Mucosa of stomach (tissue), 1 donor: ENCODE data around the gene RITA1.

Experiments used
- H3K27me3 ChIP-seq: one replicate; pipeline ENCODE4 v1.7.0; 2013; ENCODE audit warnings: mild to moderate bottlenecking, low read length; ENCODE audit not compliant: control insufficient read depth, insufficient read depth
- H3K36me3 ChIP-seq: one replicate; pipeline ENCODE4 v1.7.0; 2013; ENCODE audit warnings: low read length; ENCODE audit not compliant: control insufficient read depth, insufficient read depth
- H3K4me1 ChIP-seq: one replicate; pipeline ENCODE4 v1.7.0; 2013; ENCODE audit warnings: mild to moderate bottlenecking, low read length; ENCODE audit not compliant: control insufficient read depth, insufficient read depth
- H3K4me3 ChIP-seq: one replicate; pipeline ENCODE4 v1.7.0; 2013; ENCODE audit warnings: low read length
- H3K9ac ChIP-seq: one replicate; pipeline ENCODE4 v1.7.0; 2013; ENCODE audit warnings: mild to moderate bottlenecking, low read length, moderate library complexity
- H3K9me3 ChIP-seq: one replicate; pipeline ENCODE4 v1.7.0; 2013; ENCODE audit warnings: mild to moderate bottlenecking, low read length, moderate library complexity; ENCODE audit not compliant: control insufficient read depth
- donor health status: Pancreatic carcinoma.

The RITA1 gene

GRCh38 chr12:113158439-113159203 is 26.9 kb upstream of the RITA1 start:
- H3K27me3 ChIP-seq: peaks cover 17% of the 10 kb centered on the region
- H3K4me3 ChIP-seq: no peak overlapping the region
- peaks cover 30% of the 10 kb centered on the region for H3K4me1 ChIP-seq
- no peaks in the 10 kb centered on the region for H3K9me3 ChIP-seq
- H3K9ac ChIP-seq: no peak overlapping the region
- H3K36me3 ChIP-seq: peaks cover 15% of the 10 kb centered on the region

GRCh38 chr12:113159937-113160336 is 25.6 kb upstream of the RITA1 start:
- Histone ChIP-seq H3K4me3 (no peak overlapping the region), H3K4me1 (peaks cover 18% of the 10 kb centered on the region), H3K27me3 (peaks cover 6% of the 10 kb centered on the region), H3K9me3 (no peaks in the 10 kb centered on the region), H3K36me3 (peaks cover 15% of the 10 kb centered on the region), H3K9ac (no peak overlapping the region)

GRCh38 chr12:113161415-113162016 is 24.0 kb upstream of the RITA1 start:
- Histone ChIP-seq H3K9ac (no peak overlapping the region), H3K4me1 (peaks cover 12% of the 10 kb centered on the region), H3K27me3 (no peaks in the 10 kb centered on the region), H3K9me3 (no peaks in the 10 kb centered on the region), H3K4me3 (no peak overlapping the region), H3K36me3 (peaks cover 15% of the 10 kb centered on the region)

DNA sequence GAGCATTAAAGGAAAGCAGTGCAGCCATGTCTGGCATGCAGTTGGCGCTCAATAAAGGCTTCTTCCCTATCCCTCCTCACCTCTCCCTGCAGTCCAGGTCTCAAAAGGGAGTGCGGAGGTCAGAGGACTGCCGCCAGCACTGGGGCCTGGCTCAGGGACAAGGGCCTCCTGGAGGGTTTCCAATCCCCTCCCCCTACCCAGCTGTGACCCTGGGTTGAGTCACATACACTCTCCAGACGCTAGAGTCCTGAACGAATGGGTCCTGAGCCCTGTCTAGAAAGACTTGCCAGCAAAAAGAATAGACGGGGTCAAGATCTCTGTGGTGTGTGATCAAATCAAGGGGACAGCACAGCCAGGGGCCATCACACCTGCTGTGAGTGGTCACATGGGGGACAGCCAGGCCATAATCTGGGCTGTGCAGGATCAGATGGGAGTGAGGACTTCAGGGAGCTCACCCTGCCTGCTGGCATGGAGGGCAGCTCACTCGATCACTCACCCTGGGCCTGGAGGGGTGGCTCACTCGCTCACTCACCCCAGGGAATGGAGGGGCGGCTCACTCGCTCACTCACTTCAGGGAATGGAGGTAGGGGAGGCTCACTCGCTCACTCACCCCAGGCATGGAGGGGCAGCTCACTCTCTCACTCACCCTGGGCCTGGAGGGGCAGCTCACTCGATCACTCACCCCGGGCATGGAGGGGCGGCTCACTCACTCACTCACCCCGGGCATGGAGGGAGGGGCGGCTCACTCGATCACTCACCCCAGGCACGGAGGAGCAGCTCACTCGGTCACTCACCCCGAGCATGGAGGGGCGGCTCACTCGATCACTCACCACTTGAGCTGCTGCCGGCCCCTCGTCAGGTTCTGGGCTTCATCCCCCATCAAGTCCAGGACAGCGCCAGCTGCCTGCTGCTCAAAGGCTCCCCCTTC is 23.2 kb upstream of the RITA1 start:
- Histone ChIP-seq H3K27me3 (no peaks in the 10 kb centered on the region), H3K9ac (no peak overlapping the region), H3K36me3 (peaks cover 15% of the 10 kb centered on the region), H3K4me3 (no peak overlapping the region), H3K9me3 (no peaks in the 10 kb centered on the region), H3K4me1 (peaks cover 12% of the 10 kb centered on the region)

- Histone ChIP-seq H3K9me3 (no peaks in the 10 kb centered on the region), H3K9ac (no peak overlapping the region), H3K27me3 (no peaks in the 10 kb centered on the region), H3K36me3 (peaks cover 15% of the 10 kb centered on the region), H3K4me3 (no peak overlapping the region), H3K4me1 (peaks cover 12% of the 10 kb centered on the region)
Measured at GRCh38 chr12:113163030-113163360, 22.5 kb upstream of the RITA1 start.

GRCh38 chr12:113164014-113164413 is 21.5 kb upstream of the RITA1 start:
- Histone ChIP-seq H3K4me3 (no peak overlapping the region), H3K9ac (no peak overlapping the region), H3K9me3 (no peaks in the 10 kb centered on the region), H3K4me1 (peaks cover 12% of the 10 kb centered on the region), H3K27me3 (no peaks in the 10 kb centered on the region), H3K36me3 (peaks cover 13% of the 10 kb centered on the region)

- no peaks in the 10 kb centered on the region for H3K4me1 ChIP-seq
- H3K9ac ChIP-seq: no peak overlapping the region
- H3K4me3 ChIP-seq: no peak overlapping the region
- H3K36me3 ChIP-seq: peaks cover 20% of the 10 kb centered on the region
- H3K9me3 ChIP-seq: no peaks in the 10 kb centered on the region
- H3K27me3 ChIP-seq: no peaks in the 10 kb centered on the region
Measured at GRCh38 chr12:113165521-113166450, 19.7 kb upstream of the RITA1 start.

GRCh38 chr12:113167868-113168267 is 17.7 kb upstream of the RITA1 start:
- no peak overlapping the region for H3K4me3 ChIP-seq
- H3K27me3 ChIP-seq: no peaks in the 10 kb centered on the region
- no peaks in the 10 kb centered on the region for H3K9me3 ChIP-seq
- H3K4me1 ChIP-seq: no peaks in the 10 kb centered on the region
- no peak overlapping the region for H3K9ac ChIP-seq
- peaks cover 15% of the 10 kb centered on the region for H3K36me3 ChIP-seq

- Histone ChIP-seq H3K4me1 (no peaks in the 10 kb centered on the region), H3K9ac (no peak overlapping the region), H3K4me3 (no peak overlapping the region), H3K36me3 (peaks cover 15% of the 10 kb centered on the region), H3K9me3 (no peaks in the 10 kb centered on the region), H3K27me3 (no peaks in the 10 kb centered on the region)
Measured at GRCh38 chr12:113169697-113170096, 15.8 kb upstream of the RITA1 start.

- H3K36me3 ChIP-seq: peaks cover 15% of the 10 kb centered on the region
- no peaks in the 10 kb centered on the region for H3K4me1 ChIP-seq
- no peak overlapping the region for H3K9ac ChIP-seq
- H3K4me3 ChIP-seq: no peak overlapping the region
- H3K27me3 ChIP-seq: no peaks in the 10 kb centered on the region
- no peaks in the 10 kb centered on the region for H3K9me3 ChIP-seq
Measured at GRCh38 chr12:113170457-113170856, 15.1 kb upstream of the RITA1 start.

DNA sequence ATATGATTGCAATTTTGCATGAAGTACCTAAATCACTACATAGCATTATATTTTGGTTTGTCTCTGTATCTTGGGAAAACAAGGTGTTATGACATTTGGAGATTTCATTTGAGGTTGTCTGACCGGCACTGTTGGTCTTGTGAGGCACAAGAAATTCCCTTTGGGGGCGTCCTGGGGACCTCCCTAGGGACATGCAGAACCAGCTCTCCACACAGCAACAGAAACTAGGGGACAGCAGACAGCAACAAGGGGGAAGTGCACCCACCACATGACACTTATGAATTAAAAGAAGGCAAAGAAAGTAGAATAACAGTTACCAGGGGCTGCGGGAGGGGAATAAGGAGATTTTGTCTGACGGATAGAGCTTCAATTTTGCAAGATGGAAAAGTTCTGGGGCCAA is 14.6 kb upstream of the RITA1 start:
- Histone ChIP-seq H3K9ac (no peak overlapping the region), H3K36me3 (peaks cover 15% of the 10 kb centered on the region), H3K4me3 (no peak overlapping the region), H3K9me3 (no peaks in the 10 kb centered on the region), H3K4me1 (no peaks in the 10 kb centered on the region), H3K27me3 (no peaks in the 10 kb centered on the region)
